ENCODE data around the gene LAMP1. TPM values are rescaled to one million over a fixed set of nuclear protein-coding genes. Genes with fewer than 3 reads are reported as not detected.

LAMP1 gene
- total RNA-seq, 1 experiment from 2014 or later = 110 TPM

GRCh38 chr13:113350065-113350937 lies 53.3 kb downstream of the LAMP1 start:
- no peaks in the 10 kb centered on the region for H3K79me2 ChIP-seq (ENCODE audit: low read length)
- TF ChIP-seq EZH2 (IDR thresholded peaks at IDR 0.05; ENCODE audit: low read length, unreplicated experiment) (no peak), CTCF (conservative IDR thresholded peaks at IDR 0.05; ENCODE audit: low read depth, low read length) (no peak), EZH2phosphoT487 (IDR thresholded peaks at IDR 0.05; ENCODE audit: borderline replicate concordance, low read length) (no peak)
- H2AFZ ChIP-seq (ENCODE audit: low read length) = no peak overlapping the region
- intact Hi-C loops (cut with micrococcal nuclease) = no loop called here
- H3K27me3 ChIP-seq (ENCODE audit: low read length) = no peaks in the 10 kb centered on the region
- H4K20me1 ChIP-seq (ENCODE audit: low read length) = no peaks in the 10 kb centered on the region
- DNase-seq = no peak
- H3K27ac ChIP-seq (ENCODE audit: low read length) = no peak overlapping the region
- H3K9ac ChIP-seq (ENCODE audit: low read length) = no peak overlapping the region
- H3K4me3 ChIP-seq (ENCODE audit: low read length) = no peak overlapping the region
- ChIA-PET POLR2A (ENCODE audit: unreplicated experiment) (no interaction called here), CTCF (no interaction called here)
- no peaks in the 10 kb centered on the region; the same call in 1 of the 2 replicates for H3K36me3 ChIP-seq (ENCODE audit: low read depth, low read length)
- no peaks in the 10 kb centered on the region for H3K9me2 ChIP-seq (replicated peaks; ENCODE audit: low read length)
- BruUV-seq (replicated peaks) = no TSS peak
- ATAC-seq = no peak
- H3K4me1 ChIP-seq (ENCODE audit: insufficient read depth, low read length) = no peaks in the 10 kb centered on the region
- H3F3A ChIP-seq (ENCODE audit: low read length, unreplicated experiment) = no peaks in the 10 kb centered on the region
- H3K4me2 ChIP-seq (ENCODE audit: low read length) = no peak overlapping the region
- no peaks in the 10 kb centered on the region for H3K9me3 ChIP-seq (ENCODE audit: low read length)

- Histone ChIP-seq H2AFZ (ENCODE audit: low read length) (no peak overlapping the region), H3K9me3 (ENCODE audit: low read length) (no peaks in the 10 kb centered on the region), H3K4me1 (ENCODE audit: insufficient read depth, low read length) (no peaks in the 10 kb centered on the region), H3K4me2 (ENCODE audit: low read length) (no peak overlapping the region), H3F3A (ENCODE audit: low read length, unreplicated experiment) (no peaks in the 10 kb centered on the region), H3K4me3 (ENCODE audit: low read length) (no peak overlapping the region), H3K79me2 (ENCODE audit: low read length) (no peaks in the 10 kb centered on the region), H3K9ac (ENCODE audit: low read length) (no peak overlapping the region), H3K36me3 (ENCODE audit: low read depth, low read length) (no peaks in the 10 kb centered on the region; the same call in 1 of the 2 replicates), H3K9me2 (replicated peaks; ENCODE audit: low read length) (no peaks in the 10 kb centered on the region), H4K20me1 (ENCODE audit: low read length) (no peaks in the 10 kb centered on the region), H3K27ac (ENCODE audit: low read length) (no peak overlapping the region), H3K27me3 (ENCODE audit: low read length) (no peaks in the 10 kb centered on the region)
- TF ChIP-seq EZH2phosphoT487 (IDR thresholded peaks at IDR 0.05; ENCODE audit: borderline replicate concordance, low read length) (no peak), CTCF (conservative IDR thresholded peaks at IDR 0.05; ENCODE audit: low read depth, low read length) (no peak), EZH2 (IDR thresholded peaks at IDR 0.05; ENCODE audit: low read length, unreplicated experiment) (no peak)
- no TSS peak for BruUV-seq (replicated peaks)
- no peak for ATAC-seq
- no peak for DNase-seq
- ChIA-PET CTCF (no interaction called here), POLR2A (ENCODE audit: unreplicated experiment) (no interaction called here)
- intact Hi-C loops (cut with micrococcal nuclease) = no loop called here
These were observed 53.9 kb downstream of the LAMP1 start for GRCh38 chr13:113350938-113351335.

GRCh38 chr13:113351514-113352026 lies 54.5 kb downstream of the LAMP1 start:
- ATAC-seq = no peak
- TF ChIP-seq EZH2phosphoT487 (IDR thresholded peaks at IDR 0.05; ENCODE audit: borderline replicate concordance, low read length) (no peak), CTCF (conservative IDR thresholded peaks at IDR 0.05; ENCODE audit: low read depth, low read length) (no peak), EZH2 (IDR thresholded peaks at IDR 0.05; ENCODE audit: low read length, unreplicated experiment) (no peak)
- H3K4me2 ChIP-seq (ENCODE audit: low read length) = no peak overlapping the region
- H3F3A ChIP-seq (ENCODE audit: low read length, unreplicated experiment) = no peaks in the 10 kb centered on the region
- no peaks in the 10 kb centered on the region; the same call in 1 of the 2 replicates for H3K36me3 ChIP-seq (ENCODE audit: low read depth, low read length)
- no peaks in the 10 kb centered on the region for H3K4me1 ChIP-seq (ENCODE audit: insufficient read depth, low read length)
- no peak overlapping the region for H3K4me3 ChIP-seq (ENCODE audit: low read length)
- no peak overlapping the region for H3K27ac ChIP-seq (ENCODE audit: low read length)
- no peaks in the 10 kb centered on the region for H4K20me1 ChIP-seq (ENCODE audit: low read length)
- BruUV-seq (replicated peaks) = no TSS peak
- no peak overlapping the region for H2AFZ ChIP-seq (ENCODE audit: low read length)
- H3K79me2 ChIP-seq (ENCODE audit: low read length) = no peaks in the 10 kb centered on the region
- no peak overlapping the region for H3K9ac ChIP-seq (ENCODE audit: low read length)
- no peak for DNase-seq
- H3K9me2 ChIP-seq (replicated peaks; ENCODE audit: low read length) = no peaks in the 10 kb centered on the region
- H3K27me3 ChIP-seq (ENCODE audit: low read length) = no peaks in the 10 kb centered on the region
- CTCF ChIA-PET = no interaction called here
- intact Hi-C loops (cut with micrococcal nuclease) = no loop called here
- POLR2A ChIA-PET (ENCODE audit: unreplicated experiment) = no interaction called here
- no peaks in the 10 kb centered on the region for H3K9me3 ChIP-seq (ENCODE audit: low read length)

Measured in PC-3 (cell line).